Thoracic aorta (tissue), 2 donors: Measurements from ENCODE around the gene LRRTM4. TPM values are rescaled to one million over a fixed set of nuclear protein-coding genes. Genes with fewer than 3 reads are reported as not detected.

Experiments
- ATAC-seq: fragments of 150-250 bp; one replicate; pipeline ENCODE4 v1.8.0; 2017; ENCODE audit warnings: low read depth; ENCODE audit not compliant: insufficient number of reproducible peaks, low FRiP score
- DNase-seq: peaks from one replicate; pipeline ENCODE4 v3.0.0-alpha.2; 2020; ENCODE audit warnings: low spot score
- H3K27ac ChIP-seq, 2 donors: fragments of 200-600 bp; sonication (generic); 1 replicate in 1 of 2; 2 replicates in 1 of 2; pipeline ENCODE4 v1.5.1; 2016; ENCODE audit warnings: mild to moderate bottlenecking in 2 of 2, moderate library complexity in 2 of 2
- H3K27me3 ChIP-seq: fragments of 200-600 bp; sonication (generic); replicated peaks from 2 replicates; pipeline ENCODE4 v1.6.0; 2016; ENCODE audit warnings: mild to moderate bottlenecking; ENCODE audit not compliant: insufficient read depth
- H3K36me3 ChIP-seq: fragments of 200-600 bp; sonication (generic); one replicate; pipeline ENCODE4 v1.5.1; 2016
- H3K4me1 ChIP-seq, 2 donors: fragments of 200-600 bp; sonication (generic); 1 replicate in 1 of 2; 2 replicates in 1 of 2; pipeline versions ENCODE4 v1.5.1 to v1.6.0; 2016; ENCODE audit warnings: low read depth in 2 of 2, mild to moderate bottlenecking in 1 of 2; ENCODE audit not compliant: control insufficient read depth in 1 of 2
- H3K4me3 ChIP-seq: fragments of 200-600 bp; sonication (generic); 2 replicates; pipeline ENCODE4 v1.5.1; 2016; ENCODE audit warnings: mild to moderate bottlenecking
- H3K9me3 ChIP-seq: fragments of 200-600 bp; sonication (generic); 2 replicates; pipeline ENCODE4 v1.5.1; 2016
- total RNA-seq, 2 donors: library from RNA; depleted of rRNA; stranded (reverse); fragments of >200 nt; gene quantifications; one replicate each; pipeline versions ENCODE4 v1.1.0 to v1.2.3, GENCODE V29; 2016
- TF ChIP-seq, protein P1 (sequence below): fragments of 200-600 bp; sonication (generic); IDR thresholded peaks from one replicate; pipeline ENCODE4 v1.5.1; 2019; ENCODE audit warnings: antibody characterized with exemption

The LRRTM4 gene
- total RNA-seq, 2 donors from 2014 or later, result not detected

DNA sequence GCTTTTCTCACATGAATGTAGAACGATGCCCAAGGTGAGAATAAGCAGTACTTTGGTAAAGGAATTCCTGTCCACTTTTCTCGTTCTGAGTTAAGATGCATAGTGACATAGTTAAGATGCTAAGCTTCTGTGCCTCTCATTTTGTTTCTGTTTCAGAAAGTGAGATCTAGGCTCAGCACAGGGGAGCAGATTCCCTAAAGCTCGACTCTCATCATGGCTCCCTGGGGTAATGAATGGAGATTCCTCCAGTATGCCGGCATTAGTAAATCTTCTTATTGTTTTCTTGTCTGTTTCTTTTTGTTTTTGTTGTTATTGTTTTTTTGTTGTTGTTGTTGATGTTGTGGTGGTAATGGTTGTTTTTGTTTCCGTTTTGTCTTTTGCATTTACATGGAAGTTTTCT is 225.4 kb downstream of the LRRTM4 start:
- DNase-seq (no peak), ATAC-seq (no peak)
- H3K4me1 ChIP-seq, result no peaks in the 10 kb centered on the region
- H3K9me3 ChIP-seq, result no peaks in the 10 kb centered on the region
- no peaks in the 10 kb centered on the region for H3K36me3 ChIP-seq
- H3K4me3 ChIP-seq, result no peak overlapping the region
- TF ChIP-seq, protein P1, sequence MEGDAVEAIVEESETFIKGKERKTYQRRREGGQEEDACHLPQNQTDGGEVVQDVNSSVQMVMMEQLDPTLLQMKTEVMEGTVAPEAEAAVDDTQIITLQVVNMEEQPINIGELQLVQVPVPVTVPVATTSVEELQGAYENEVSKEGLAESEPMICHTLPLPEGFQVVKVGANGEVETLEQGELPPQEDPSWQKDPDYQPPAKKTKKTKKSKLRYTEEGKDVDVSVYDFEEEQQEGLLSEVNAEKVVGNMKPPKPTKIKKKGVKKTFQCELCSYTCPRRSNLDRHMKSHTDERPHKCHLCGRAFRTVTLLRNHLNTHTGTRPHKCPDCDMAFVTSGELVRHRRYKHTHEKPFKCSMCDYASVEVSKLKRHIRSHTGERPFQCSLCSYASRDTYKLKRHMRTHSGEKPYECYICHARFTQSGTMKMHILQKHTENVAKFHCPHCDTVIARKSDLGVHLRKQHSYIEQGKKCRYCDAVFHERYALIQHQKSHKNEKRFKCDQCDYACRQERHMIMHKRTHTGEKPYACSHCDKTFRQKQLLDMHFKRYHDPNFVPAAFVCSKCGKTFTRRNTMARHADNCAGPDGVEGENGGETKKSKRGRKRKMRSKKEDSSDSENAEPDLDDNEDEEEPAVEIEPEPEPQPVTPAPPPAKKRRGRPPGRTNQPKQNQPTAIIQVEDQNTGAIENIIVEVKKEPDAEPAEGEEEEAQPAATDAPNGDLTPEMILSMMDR, result no peak
- H3K27ac ChIP-seq, result no peak overlapping the region
- no peaks in the 10 kb centered on the region for H3K27me3 ChIP-seq

DNA sequence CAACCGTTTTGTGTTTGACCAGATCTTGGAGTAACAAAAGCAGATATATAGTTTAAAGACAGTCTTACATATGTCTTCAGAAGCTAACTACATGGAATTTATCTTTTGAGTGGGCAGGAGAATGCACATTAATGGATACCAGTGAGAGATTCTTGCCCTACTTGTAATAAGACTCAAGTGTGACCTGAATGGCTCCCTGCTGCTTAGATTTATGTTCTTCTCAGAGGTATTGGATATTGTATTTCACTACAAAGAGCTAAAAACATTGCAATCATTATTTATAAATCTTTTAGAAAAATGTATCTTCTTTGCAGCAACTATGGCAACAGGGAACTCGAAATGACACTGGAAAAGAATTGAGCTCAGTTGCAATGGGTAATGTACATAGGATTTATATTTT is 227.7 kb downstream of the LRRTM4 start:
- Histone ChIP-seq H3K9me3 (no peaks in the 10 kb centered on the region), H3K27me3 (no peaks in the 10 kb centered on the region), H3K27ac (no peak overlapping the region), H3K4me1 (no peaks in the 10 kb centered on the region), H3K36me3 (no peaks in the 10 kb centered on the region), H3K4me3 (no peak overlapping the region)
- TF ChIP-seq, protein P1, result no peak
- DNase-seq (no peak), ATAC-seq (no peak)

DNA sequence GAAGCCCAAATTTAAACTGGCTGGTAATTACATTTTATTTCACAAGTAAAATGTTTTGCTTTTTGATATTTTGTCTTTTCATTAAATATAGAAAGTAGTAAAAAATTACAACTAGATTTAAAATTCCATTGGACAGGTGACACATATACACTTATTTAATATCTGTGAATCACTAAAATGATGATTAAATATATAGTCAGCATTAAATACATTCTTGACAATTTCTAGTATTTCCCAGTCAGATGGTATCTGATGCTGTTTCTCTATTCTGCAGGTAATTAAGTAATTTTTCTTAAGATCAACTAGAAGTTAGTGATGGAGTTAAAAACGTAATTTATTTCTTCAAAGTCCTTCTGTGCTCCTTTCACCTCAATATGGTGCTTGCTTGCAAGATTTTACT is 237.8 kb downstream of the LRRTM4 start:
- Histone ChIP-seq H3K9me3 (no peaks in the 10 kb centered on the region), H3K36me3 (no peaks in the 10 kb centered on the region), H3K27me3 (no peaks in the 10 kb centered on the region), H3K27ac (no peak overlapping the region), H3K4me1 (no peaks in the 10 kb centered on the region), H3K4me3 (no peak overlapping the region)
- ATAC-seq (no peak), DNase-seq (no peak)
- TF ChIP-seq, protein P1, result no peak

DNA sequence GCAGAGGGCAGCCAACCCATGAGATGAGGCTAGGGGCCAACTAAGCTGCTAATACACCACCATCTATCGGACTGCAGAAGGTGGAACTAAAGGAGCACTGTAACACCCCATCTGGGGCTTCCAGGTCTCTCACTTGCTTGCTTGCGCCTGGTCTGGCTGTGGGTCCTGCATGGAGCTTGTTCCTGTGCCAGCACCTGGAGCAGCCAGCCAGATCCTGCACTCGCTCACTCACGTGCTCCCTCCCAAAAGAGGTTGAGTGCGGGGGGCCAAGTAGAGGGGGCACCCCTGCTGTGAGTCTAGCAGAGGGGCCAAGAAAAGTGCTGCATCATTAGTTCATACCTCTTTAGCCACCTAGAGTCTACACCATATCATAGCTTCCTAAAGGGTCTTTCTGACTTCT is 250.9 kb downstream of the LRRTM4 start:
- no peaks in the 10 kb centered on the region for H3K9me3 ChIP-seq
- no peak overlapping the region for H3K4me3 ChIP-seq
- TF ChIP-seq, protein P1, result no peak
- ATAC-seq, result no peak
- no peaks in the 10 kb centered on the region for H3K4me1 ChIP-seq
- no peaks in the 10 kb centered on the region for H3K36me3 ChIP-seq
- no peaks in the 10 kb centered on the region for H3K27me3 ChIP-seq
- H3K27ac ChIP-seq, result no peak overlapping the region
- DNase-seq, result no peak

DNA sequence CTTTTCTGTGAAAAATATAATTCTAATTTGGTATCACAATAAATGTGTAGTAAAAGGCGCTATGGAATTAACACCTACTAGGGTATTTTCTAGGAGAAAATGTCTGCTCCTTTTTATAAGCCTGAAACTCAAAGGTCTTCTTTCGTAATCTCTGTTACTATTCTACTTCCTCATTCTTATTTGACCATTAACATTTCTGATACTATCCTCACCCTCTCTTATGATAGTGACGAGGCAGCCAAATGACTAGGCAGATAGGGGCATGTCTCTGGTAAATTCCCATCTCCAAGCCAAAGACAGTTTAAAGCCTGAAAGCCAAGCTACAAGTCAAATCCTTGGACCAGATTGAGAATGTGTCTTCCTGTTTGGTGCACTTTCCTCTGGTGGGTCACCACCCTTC is 251.7 kb downstream of the LRRTM4 start:
- no peak overlapping the region for H3K4me3 ChIP-seq
- H3K27ac ChIP-seq, result no peak overlapping the region
- H3K9me3 ChIP-seq, result no peaks in the 10 kb centered on the region
- TF ChIP-seq, protein P1, result no peak
- no peak for ATAC-seq
- H3K27me3 ChIP-seq, result no peaks in the 10 kb centered on the region
- DNase-seq, result no peak
- no peaks in the 10 kb centered on the region for H3K4me1 ChIP-seq
- H3K36me3 ChIP-seq, result no peaks in the 10 kb centered on the region
